GM12878 (cell line): ENCODE measurements around the gene ZG16B.

Experiments used
- ATF2 ChIP-seq: IDR thresholded peaks from 2 replicates; pipeline ENCODE4 v1.6.1; 2012; ENCODE audit warnings: low read length, inconsistent platforms
- CBX5 ChIP-seq: sonication (generic); IDR thresholded peaks from 2 replicates; pipeline ENCODE4 v1.6.1; 2016; ENCODE audit warnings: low read depth, moderate library complexity, mild to moderate bottlenecking, inconsistent platforms
- CHD1 ChIP-seq: IDR thresholded peaks from 2 replicates; pipeline ENCODE4 v1.6.1; 2012; ENCODE audit warnings: low read depth, low read length, improper control_type of control experiment
- CTCF ChIP-seq, 3 experiments: IDR thresholded peaks in 2 of 3; conservative IDR thresholded peaks in 1 of 3; 2 replicates each; pipeline ENCODE4 v1.5.1; 2011; ENCODE audit warnings: low read depth in 3 of 3, low read length in 3 of 3, mild to moderate bottlenecking in 3 of 3, control low read depth in 2 of 3, moderate library complexity in 2 of 3, inconsistent platforms in 1 of 3, mixed read lengths in 1 of 3; ENCODE audit not compliant: control insufficient read depth in 2 of 3, insufficient read depth in 1 of 3; ENCODE audit errors: extremely low read depth in 1 of 3
- E2F8 ChIP-seq: fragments of 450-650 bp; IDR thresholded peaks from 2 replicates; pipeline ENCODE4 v1.6.1; 2018; ENCODE audit warnings: mild to moderate bottlenecking, low read depth, moderate library complexity; ENCODE audit not compliant: partially characterized antibody
- MAX ChIP-seq: IDR thresholded peaks from 2 replicates; pipeline ENCODE4 v1.6.1; 2012; ENCODE audit warnings: low read depth, low read length, improper control_type of control experiment
- RAD21 ChIP-seq: IDR thresholded peaks from 2 replicates; pipeline ENCODE4 v1.6.1; 2011; ENCODE audit warnings: mild to moderate bottlenecking, low read depth, low read length, moderate library complexity; ENCODE audit not compliant: insufficient read depth
- TARDBP ChIP-seq: IDR thresholded peaks from 2 replicates; pipeline ENCODE4 v1.6.1; 2016; ENCODE audit warnings: borderline replicate concordance
- TBL1XR1 ChIP-seq: IDR thresholded peaks from 2 replicates; pipeline ENCODE4 v1.6.1; 2012; ENCODE audit warnings: low read depth, low read length, improper control_type of control experiment
- ZBTB33 ChIP-seq: fragments of 450-650 bp; IDR thresholded peaks from 2 replicates; pipeline ENCODE4 v1.6.1; 2017; ENCODE audit warnings: mild to moderate bottlenecking

GRCh38 chr16:2867661-2867986 is 37.5 kb downstream of the ZG16B start:
- TF ChIP-seq CTCF (IDR thresholded peaks at IDR 0.05 in 2 of 3, conservative IDR thresholded peaks at IDR 0.05 in 1 of 3; ENCODE audit: control insufficient read depth in 2 of 3, extremely low read depth in 1 of 3, insufficient read depth in 1 of 3, low read depth in 3 of 3, low read length in 3 of 3): no peak
- no peak for TF ChIP-seq TARDBP
- TF ChIP-seq RAD21: no peak
- no peak for TF ChIP-seq ZBTB33
- TF ChIP-seq ATF2: no peak
- TF ChIP-seq CHD1: no peak
- no peak for TF ChIP-seq CBX5
- no peak for TF ChIP-seq E2F8
- no peak for TF ChIP-seq MAX
- no peak for TF ChIP-seq TBL1XR1
